GM18526 (cell line): ENCODE measurements around the gene AIMP1.

Experiments used
- POLR2A ChIP-seq: IDR thresholded peaks from 3 replicates; pipeline ENCODE4 v1.6.1; 2011; ENCODE audit not compliant: insufficient read length; ENCODE audit errors: extremely low read depth

Gene AIMP1

GRCh38 chr4:106333186-106333585, 16.8 kb downstream of the AIMP1 start:
- no peak for TF ChIP-seq POLR2A

- no peak for TF ChIP-seq POLR2A
Observed at GRCh38 chr4:106334741-106335470, 18.6 kb downstream of the AIMP1 start.

- TF ChIP-seq POLR2A = no peak
Observed at GRCh38 chr4:106336618-106337017, 20.3 kb downstream of the AIMP1 start.

GRCh38 chr4:106337916-106338315, 21.6 kb downstream of the AIMP1 start:
- no peak for TF ChIP-seq POLR2A

GRCh38 chr4:106338671-106339070, 22.3 kb downstream of the AIMP1 start:
- TF ChIP-seq POLR2A = no peak

- TF ChIP-seq POLR2A = no peak
Observed at GRCh38 chr4:106339431-106339830, 23.1 kb downstream of the AIMP1 start.

- TF ChIP-seq POLR2A = no peak
Observed at GRCh38 chr4:106340774-106341173, 24.4 kb downstream of the AIMP1 start.

GRCh38 chr4:106343865-106344646, 27.7 kb downstream of the AIMP1 start:
- no peak for TF ChIP-seq POLR2A

- TF ChIP-seq POLR2A = no peak
Observed at GRCh38 chr4:106344647-106344970, 28.3 kb downstream of the AIMP1 start.

- no peak for TF ChIP-seq POLR2A
Observed at GRCh38 chr4:106347167-106347566, 30.8 kb downstream of the AIMP1 start.

- TF ChIP-seq POLR2A = no peak
Observed at GRCh38 chr4:106351016-106351415, 34.7 kb downstream of the AIMP1 start.

GRCh38 chr4:106353786-106354185, 37.4 kb downstream of the AIMP1 start:
- no peak for TF ChIP-seq POLR2A

- no peak for TF ChIP-seq POLR2A
Observed at GRCh38 chr4:106355193-106355592, 38.8 kb downstream of the AIMP1 start.

- no peak for TF ChIP-seq POLR2A
Observed at GRCh38 chr4:106358899-106359298, 42.5 kb downstream of the AIMP1 start.

- TF ChIP-seq POLR2A = no peak
Observed at GRCh38 chr4:106362086-106362825, 45.9 kb downstream of the AIMP1 start.

GRCh38 chr4:106364282-106364681, 47.9 kb downstream of the AIMP1 start:
- no peak for TF ChIP-seq POLR2A
